GM19193 (cell line): ENCODE data around the gene SPOCK1.

Source experiments
- POLR2A ChIP-seq: IDR thresholded peaks from 4 replicates; pipeline ENCODE4 v1.6.1; 2011; ENCODE audit not compliant: insufficient read depth, insufficient read length; ENCODE audit errors: extremely low read depth

Gene SPOCK1

GRCh38 chr5:137462816-137463520 lies 36.2 kb downstream of the SPOCK1 start:
- TF ChIP-seq POLR2A: no peak

DNA sequence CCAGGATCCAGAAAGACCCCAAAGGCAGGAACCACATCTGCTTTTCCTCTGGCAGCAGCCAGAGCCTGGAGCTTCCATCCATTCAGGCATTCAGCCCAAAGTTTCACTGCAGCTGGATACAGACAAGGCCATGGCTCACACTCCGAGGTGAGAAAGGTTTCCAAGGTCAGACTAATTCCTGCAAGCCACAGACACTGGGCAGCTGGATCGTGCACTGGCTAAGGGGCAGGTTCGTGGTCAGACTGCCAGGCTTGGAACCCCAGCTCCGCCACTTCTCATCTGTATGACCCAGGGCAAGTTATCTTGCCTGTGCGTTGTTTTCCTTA lies 36.9 kb downstream of the SPOCK1 start:
- TF ChIP-seq POLR2A: no peak

DNA sequence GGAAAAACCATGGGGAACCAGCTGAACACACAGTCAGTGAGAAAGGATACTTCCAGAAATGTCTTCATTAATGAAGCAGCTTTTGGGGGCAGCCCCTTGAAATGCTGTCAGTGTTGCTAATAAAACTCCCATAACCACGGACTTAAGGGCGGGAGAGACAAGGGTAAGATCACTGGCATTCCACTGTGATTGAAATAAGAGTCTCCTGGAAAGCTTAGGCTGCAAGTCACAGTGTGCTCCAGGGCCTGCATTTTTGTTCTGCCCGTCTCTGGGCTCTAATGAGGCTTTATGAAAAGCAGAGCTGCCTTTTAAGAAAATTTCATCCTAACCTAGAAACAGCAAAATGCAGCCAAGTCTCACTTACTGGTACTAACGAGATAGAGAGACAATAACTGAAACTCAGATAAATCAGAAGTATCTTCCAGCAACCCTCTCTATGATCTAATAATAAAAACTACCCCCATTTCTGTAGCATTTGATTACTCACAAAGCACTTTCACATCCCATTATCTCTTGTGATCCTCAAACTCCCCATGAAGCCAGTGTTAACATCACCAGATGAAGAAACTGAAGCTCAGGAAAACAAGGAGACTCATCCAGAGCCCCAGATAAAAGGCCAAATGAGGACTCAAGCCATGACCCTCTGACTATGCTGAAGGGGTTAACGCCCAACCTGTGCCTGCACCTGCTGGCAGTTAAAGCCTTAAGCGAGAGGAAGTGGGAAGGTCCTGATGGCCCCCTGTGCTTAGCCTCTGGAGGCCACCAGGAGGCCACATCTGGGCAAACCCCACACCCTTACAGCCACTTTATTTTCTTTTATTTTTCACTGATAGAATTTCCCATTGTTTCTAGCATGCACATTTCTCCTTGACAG lies 37.5 kb downstream of the SPOCK1 start:
- no peak for TF ChIP-seq POLR2A

- no peak for TF ChIP-seq POLR2A
Observed at GRCh38 chr5:137454671-137455070, 44.5 kb downstream of the SPOCK1 start.

DNA sequence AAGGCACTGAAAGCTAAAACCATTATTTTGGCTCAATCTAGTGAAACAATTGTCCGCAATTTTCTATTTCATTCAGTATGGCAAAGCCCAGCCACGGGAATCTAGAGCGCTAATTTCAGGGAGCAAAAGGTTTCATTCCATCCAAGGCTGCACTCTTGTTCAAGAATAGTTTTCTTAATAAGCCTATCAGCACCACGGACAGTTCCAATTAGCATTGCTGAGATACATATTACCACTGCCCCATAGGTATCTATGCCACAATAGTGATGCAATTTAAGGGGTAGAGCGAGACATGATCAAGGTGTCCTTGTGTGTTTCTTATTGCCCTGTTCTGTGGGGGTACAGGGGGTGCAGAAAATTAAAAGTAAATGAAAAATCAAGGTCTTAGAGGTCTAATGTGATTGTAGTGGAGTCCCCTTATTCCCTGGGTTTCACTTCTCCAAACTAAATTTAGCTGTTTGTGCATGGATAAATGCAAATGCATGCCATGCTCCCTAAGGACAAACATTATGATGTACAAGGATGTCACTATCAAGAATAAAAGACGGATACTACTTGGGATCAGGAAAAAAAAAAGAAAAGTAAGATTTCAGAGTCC lies 45.5 kb downstream of the SPOCK1 start:
- no peak for TF ChIP-seq POLR2A

DNA sequence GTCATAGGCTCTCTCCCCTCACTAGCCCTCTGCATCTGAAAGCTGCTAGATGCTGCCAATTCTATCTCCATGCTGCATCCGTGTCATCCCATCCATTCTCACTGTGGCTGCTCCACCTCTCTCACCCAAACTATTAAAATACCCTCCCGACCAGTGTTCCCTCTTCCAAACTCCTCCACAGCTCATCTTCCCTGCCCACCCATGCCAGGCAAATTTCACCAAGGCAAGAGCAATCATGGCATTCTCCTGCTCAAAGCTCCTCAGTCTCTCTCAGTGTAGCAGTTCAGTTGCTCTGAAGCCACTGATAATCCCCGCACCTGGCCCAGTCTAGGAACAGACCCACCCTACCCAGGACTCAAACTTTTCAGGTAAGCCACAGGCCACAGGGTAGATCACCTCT lies 48.4 kb downstream of the SPOCK1 start:
- TF ChIP-seq POLR2A: no peak

DNA sequence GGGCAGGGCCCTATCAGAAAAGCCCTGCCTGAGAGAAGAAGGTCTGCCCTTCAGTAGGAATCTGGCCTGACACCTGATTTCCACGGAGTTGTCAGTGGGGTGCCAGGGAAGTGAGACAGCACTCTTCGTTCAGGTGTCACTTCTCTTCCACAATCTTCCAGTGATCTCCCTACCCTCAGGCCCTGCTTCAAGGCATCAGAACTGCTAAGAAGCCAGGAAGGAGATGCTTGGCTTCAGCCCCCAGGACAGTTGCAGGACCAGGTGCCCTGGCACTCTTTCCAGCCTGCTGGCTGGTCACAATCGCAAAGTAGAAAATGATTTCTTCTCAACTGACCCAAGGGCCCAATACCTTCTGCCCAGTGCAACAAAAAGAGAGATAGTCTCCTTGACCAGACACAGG lies 50.3 kb downstream of the SPOCK1 start:
- TF ChIP-seq POLR2A: no peak

- TF ChIP-seq POLR2A: no peak
Observed at GRCh38 chr5:137446615-137447014, 52.5 kb downstream of the SPOCK1 start.

DNA sequence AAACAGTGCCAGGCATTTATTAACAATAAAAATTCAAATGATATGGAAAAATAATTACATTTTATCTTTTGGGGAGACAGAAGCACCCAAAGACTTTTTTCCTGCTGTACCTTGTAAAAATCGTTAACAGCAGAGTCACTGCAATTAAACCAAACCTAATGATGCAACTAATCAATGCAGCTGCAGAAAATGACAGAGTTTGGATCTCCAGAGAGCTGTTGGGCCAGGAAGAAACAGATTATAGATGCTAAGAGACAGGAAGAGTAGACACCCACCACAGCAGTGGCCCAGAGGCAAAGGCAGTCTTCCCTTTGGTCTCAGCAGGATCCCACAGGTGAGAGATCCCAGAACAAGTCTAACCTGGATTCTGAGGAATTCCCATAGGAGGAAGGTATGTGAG lies 53.0 kb downstream of the SPOCK1 start:
- no peak for TF ChIP-seq POLR2A

GRCh38 chr5:137442660-137443059 lies 56.5 kb downstream of the SPOCK1 start:
- TF ChIP-seq POLR2A: no peak

- no peak for TF ChIP-seq POLR2A
Observed at GRCh38 chr5:137441476-137441875, 57.6 kb downstream of the SPOCK1 start.

DNA sequence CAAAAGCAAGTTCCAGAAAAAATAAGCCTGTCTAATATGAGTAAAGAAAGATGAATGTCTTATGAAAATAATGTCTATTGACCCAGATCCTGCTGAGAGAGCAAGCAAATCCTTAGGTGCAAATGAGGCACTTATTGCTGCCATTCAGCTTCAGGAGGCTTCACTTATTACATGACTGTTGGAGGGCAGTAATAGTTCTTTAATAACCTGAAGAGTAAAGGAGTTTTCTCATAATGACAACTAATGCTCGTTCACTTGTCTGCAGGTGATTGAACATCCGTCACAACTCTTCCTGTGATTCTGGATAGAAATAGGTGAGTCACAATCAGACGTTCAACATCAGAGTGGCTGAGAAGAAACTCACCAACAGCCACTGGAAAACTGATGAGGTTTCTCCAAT lies 58.3 kb downstream of the SPOCK1 start:
- no peak for TF ChIP-seq POLR2A

DNA sequence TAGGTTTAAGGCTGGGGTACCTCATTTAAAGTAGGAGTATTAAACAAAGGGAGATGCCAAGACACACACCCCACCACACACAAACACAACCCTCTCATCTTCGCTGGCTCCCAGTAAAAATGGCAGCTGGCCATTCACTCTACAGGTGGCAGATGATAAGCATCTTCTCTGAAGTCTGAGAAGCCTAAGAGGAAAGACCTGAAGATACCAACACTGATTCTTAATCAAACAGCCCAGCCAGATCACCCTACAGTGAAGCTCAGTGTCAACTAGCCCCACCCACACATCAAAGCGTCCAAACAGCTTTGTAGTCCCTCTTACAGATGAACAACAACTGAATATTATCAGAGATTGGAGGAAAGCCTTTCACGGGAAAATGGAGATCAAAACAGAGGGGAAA lies 59.5 kb downstream of the SPOCK1 start:
- TF ChIP-seq POLR2A: no peak

- no peak for TF ChIP-seq POLR2A
Observed at GRCh38 chr5:137438932-137439331, 60.2 kb downstream of the SPOCK1 start.

DNA sequence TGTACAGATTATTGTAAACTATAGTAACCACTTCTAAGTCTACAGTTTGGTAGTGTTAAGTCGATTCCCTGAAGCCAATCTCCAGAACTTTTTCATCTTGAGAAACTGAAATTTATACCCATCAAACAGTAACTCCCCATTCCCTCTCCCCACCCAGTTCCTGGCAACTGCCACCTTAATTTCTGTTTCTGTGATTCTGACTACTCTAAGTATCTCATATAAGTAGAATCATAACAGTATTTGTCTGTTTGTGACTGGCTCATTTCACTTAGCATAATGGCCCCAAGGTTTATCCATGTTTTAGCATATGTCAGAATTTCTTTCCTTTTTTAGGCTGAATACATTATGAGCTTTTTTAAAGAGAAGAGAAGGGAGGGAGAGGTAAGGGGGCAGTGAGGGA lies 61.4 kb downstream of the SPOCK1 start:
- TF ChIP-seq POLR2A: no peak

DNA sequence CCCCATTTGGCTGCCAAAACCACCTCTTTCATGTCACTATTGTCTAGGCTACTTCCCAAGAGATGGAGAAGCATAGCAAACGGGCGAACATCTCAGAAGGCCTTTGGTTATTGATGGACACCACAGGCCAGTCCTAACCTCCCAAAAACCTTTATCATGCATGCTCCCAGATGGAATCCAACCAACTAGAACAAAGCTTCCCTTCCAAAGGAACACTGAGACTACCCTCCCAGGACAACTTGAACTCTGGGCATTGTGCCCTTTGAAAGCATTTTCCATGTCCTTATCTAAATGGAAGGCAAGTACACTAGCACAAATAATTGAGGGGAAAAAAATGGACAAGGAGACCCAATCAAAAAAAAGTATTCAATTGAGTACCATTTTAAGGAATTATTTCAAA lies 65.6 kb downstream of the SPOCK1 start:
- no peak for TF ChIP-seq POLR2A

GRCh38 chr5:137432376-137432775 lies 66.8 kb downstream of the SPOCK1 start:
- no peak for TF ChIP-seq POLR2A

- no peak for TF ChIP-seq POLR2A
Observed at GRCh38 chr5:137431051-137431450, 68.1 kb downstream of the SPOCK1 start.
